ENCODE data around the gene VPS36.
"Not testable (repeated sequence)": the region's sequence is repeated elsewhere in the genome, so short reads cannot be mapped to it uniquely, and the experiment has no call there.

Gene VPS36

GRCh38 chr13:52450012-52450792 lies at the start of gene VPS36:
TSS of gene VPS36 (minus strand) at chr13:52450634. CDS start at chr13:52450594, 40 bp downstream.
- peak; percentile 92 for DNase-seq

- not testable (repeated sequence) for DNase-seq
Measured at GRCh38 chr13:52497979-52498378, 47.5 kb upstream of the VPS36 start.

GRCh38 chr13:52494241-52494640 lies 43.8 kb upstream of the VPS36 start:
- not testable (repeated sequence) for DNase-seq

- not testable (repeated sequence) for DNase-seq
Measured at GRCh38 chr13:52491015-52491414, 40.6 kb upstream of the VPS36 start.

GRCh38 chr13:52488763-52489162 lies 38.3 kb upstream of the VPS36 start:
- not testable (repeated sequence) for DNase-seq

GRCh38 chr13:52487078-52487477 lies 36.6 kb upstream of the VPS36 start:
- DNase-seq, result not testable (repeated sequence)

GRCh38 chr13:52480677-52481428 lies 30.4 kb upstream of the VPS36 start:
- not testable (repeated sequence) for DNase-seq

- not testable (repeated sequence) for DNase-seq
Measured at GRCh38 chr13:52468487-52468886, 18.1 kb upstream of the VPS36 start.

GRCh38 chr13:52463526-52463925 lies 13.1 kb upstream of the VPS36 start:
- DNase-seq, result no peak

- DNase-seq, result no peak
Measured at GRCh38 chr13:52461265-52461664, 10.8 kb upstream of the VPS36 start.

GRCh38 chr13:52459668-52460067 lies 9.2 kb upstream of the VPS36 start:
- no peak for DNase-seq

GRCh38 chr13:52455677-52456041 lies 5.2 kb upstream of the VPS36 start:
- DNase-seq, result peak; percentile 77

- DNase-seq, result peak; percentile 94
Measured at GRCh38 chr13:52454820-52455676, 4.6 kb upstream of the VPS36 start, which contains the start of gene CKAP2. TSS of gene CKAP2 (plus strand) at chr13:52455478. CDS start at chr13:52455557, 79 bp downstream.

- peak; percentile 8 for DNase-seq
Measured at GRCh38 chr13:52454459-52454819, 4.0 kb upstream of the VPS36 start.

- DNase-seq, result no peak
Measured at GRCh38 chr13:52452470-52452869, 2.0 kb upstream of the VPS36 start.

- DNase-seq, result no peak
Measured at GRCh38 chr13:52451135-52451804, 836 bp upstream of the VPS36 start.

GRCh38 chr13:52450793-52451116 lies 321 bp upstream of the VPS36 start:
- no peak for DNase-seq

- DNase-seq, result no peak
Measured at GRCh38 chr13:52449331-52450011, 963 bp downstream of the VPS36 start.

GRCh38 chr13:52447815-52448552 lies 2.5 kb downstream of the VPS36 start:
- DNase-seq, result no peak

GRCh38 chr13:52447354-52447753 lies 3.1 kb downstream of the VPS36 start:
- peak; percentile 10 for DNase-seq

- no peak for DNase-seq
Measured at GRCh38 chr13:52446265-52446664, 4.2 kb downstream of the VPS36 start.
